HepG2 (cell line): ENCODE results near the gene ESRP2. TPM values are rescaled to one million over a fixed set of nuclear protein-coding genes. Genes with fewer than 3 reads are reported as not detected.
A peak's percentile ranks its signal among the peaks of the same experiment; 100 is the strongest.

Experiments used
- AGO1 ChIP-seq: fragments of 200-400 bp; formaldehyde crosslinking; IDR thresholded peaks from 2 replicates; pipeline ENCODE4 v1.6.1; 2017; ENCODE audit warnings: mild to moderate bottlenecking, low read depth, low read length, moderate library complexity; ENCODE audit not compliant: poor library complexity, severe bottlenecking
- HMG20B ChIP-seq: conservative IDR thresholded peaks from 2 replicates; pipeline ENCODE4 v1.6.1; 2016; ENCODE audit warnings: missing genetic modification reagents, missing compliant biosample characterization
- MXI1 ChIP-seq: IDR thresholded peaks from 3 replicates; pipeline ENCODE4 v1.6.1; 2012; ENCODE audit warnings: low read depth, low read length, inconsistent platforms, borderline replicate concordance
- RARG ChIP-seq: sonication (generic); formaldehyde crosslinking; IDR thresholded peaks from 2 replicates; pipeline ENCODE4 v1.4.0; 2020; ENCODE audit warnings: low read depth, mild to moderate bottlenecking, missing genetic modification reagents
- RORA ChIP-seq: sonication (generic); formaldehyde crosslinking; IDR thresholded peaks from 2 replicates; pipeline ENCODE4 v1.5.0; 2020; ENCODE audit warnings: mild to moderate bottlenecking, missing genetic modification reagents, moderate library complexity
- SCMH1 ChIP-seq: sonication (generic); formaldehyde crosslinking; IDR thresholded peaks from 2 replicates; pipeline ENCODE4 v1.9.0; 2021; ENCODE audit warnings: missing genetic modification reagents, mild to moderate bottlenecking, borderline replicate concordance
- SRY ChIP-seq: sonication (generic); formaldehyde crosslinking; IDR thresholded peaks from 2 replicates; pipeline ENCODE4 v1.8.0; 2022; ENCODE audit warnings: mild to moderate bottlenecking, missing genetic modification reagents
- SUZ12 ChIP-seq: fragments of 150-350 bp; IDR thresholded peaks from 2 replicates; pipeline ENCODE4 v1.6.1; 2014; ENCODE audit warnings: low read depth, low read length
- ZNF607 ChIP-seq: sonication (generic); formaldehyde crosslinking; IDR thresholded peaks from 2 replicates; pipeline ENCODE4 v1.5.1; 2020; ENCODE audit warnings: missing genetic modification reagents, mild to moderate bottlenecking, borderline replicate concordance
- ZSCAN25 ChIP-seq: sonication (generic); formaldehyde crosslinking; IDR thresholded peaks from 2 replicates; pipeline ENCODE4 v1.8.0; 2022; ENCODE audit warnings: mild to moderate bottlenecking, missing genetic modification reagents
- polyA plus RNA-seq, 8 experiments: library from polyadenylated mRNA; depleted of rRNA in 3 of 8; stranded (reverse) in 7 of 8; unstranded in 1 of 8; fragments of >200 nt; fragmentation: Illumina TruSeq in 4 of 8; extraction: Trizol in 4 of 8; gene quantifications; 2 replicates each; pipeline versions ENCODE4 v1.2.1 to v1.2.3, GENCODE V29; 2011 to 2016; ENCODE audit warnings: low read depth in 4 of 8, missing spikeins in 1 of 8, mixed read lengths in 1 of 8; ENCODE audit not compliant: insufficient read depth in 1 of 8
- total RNA-seq, 5 experiments: library from RNA; depleted of rRNA; stranded (reverse); fragments of >200 nt; fragmentation: Illumina TruSeq; extraction: Trizol; gene quantifications; 2 replicates each; pipeline ENCODE4 v1.2.3, GENCODE V29; 2016; ENCODE audit warnings: low read depth in 1 of 5
- TF ChIP-seq, protein P1 (sequence below): sonication (generic); formaldehyde crosslinking; IDR thresholded peaks from 2 replicates; pipeline ENCODE4 v1.4.0; 2020; ENCODE audit warnings: mild to moderate bottlenecking, low read depth, missing genetic modification reagents
- TF ChIP-seq, protein P2 (sequence below): sonication (generic); formaldehyde crosslinking; IDR thresholded peaks from 2 replicates; pipeline ENCODE4 v1.4.0; 2020; ENCODE audit warnings: mild to moderate bottlenecking, missing genetic modification reagents
- TF ChIP-seq, protein P3 (sequence below), 2 experiments: sonication (generic) in 1 of 2; formaldehyde crosslinking in 1 of 2; IDR thresholded peaks; 2 replicates each; pipeline versions ENCODE4 v1.5.1 to v1.6.1; 2011 to 2020; ENCODE audit warnings: borderline replicate concordance in 1 of 2, low read depth in 1 of 2, low read length in 1 of 2, mild to moderate bottlenecking in 1 of 2, missing genetic modification reagents in 1 of 2, moderate library complexity in 1 of 2
- TF ChIP-seq, protein P4 (sequence below): sonication (generic); formaldehyde crosslinking; conservative IDR thresholded peaks from 2 replicates; pipeline ENCODE4 v1.8.0; 2022; ENCODE audit warnings: missing genetic modification reagents
- TF ChIP-seq, protein P5 (sequence below): sonication (generic); formaldehyde crosslinking; IDR thresholded peaks from 2 replicates; pipeline ENCODE4 v1.8.1; 2023; ENCODE audit warnings: mild to moderate bottlenecking, missing genetic modification reagents
- TF ChIP-seq, protein P6 (sequence below): IDR thresholded peaks from 2 replicates; pipeline ENCODE4 v1.6.1; 2016; ENCODE audit warnings: mild to moderate bottlenecking

The ESRP2 gene
- total and polyA plus RNA-seq, 2 of the 13 experiments (the other 11 are each of a cell fraction or from before 2014, with no cell fraction given): 21.1 to 32.4 TPM

DNA sequence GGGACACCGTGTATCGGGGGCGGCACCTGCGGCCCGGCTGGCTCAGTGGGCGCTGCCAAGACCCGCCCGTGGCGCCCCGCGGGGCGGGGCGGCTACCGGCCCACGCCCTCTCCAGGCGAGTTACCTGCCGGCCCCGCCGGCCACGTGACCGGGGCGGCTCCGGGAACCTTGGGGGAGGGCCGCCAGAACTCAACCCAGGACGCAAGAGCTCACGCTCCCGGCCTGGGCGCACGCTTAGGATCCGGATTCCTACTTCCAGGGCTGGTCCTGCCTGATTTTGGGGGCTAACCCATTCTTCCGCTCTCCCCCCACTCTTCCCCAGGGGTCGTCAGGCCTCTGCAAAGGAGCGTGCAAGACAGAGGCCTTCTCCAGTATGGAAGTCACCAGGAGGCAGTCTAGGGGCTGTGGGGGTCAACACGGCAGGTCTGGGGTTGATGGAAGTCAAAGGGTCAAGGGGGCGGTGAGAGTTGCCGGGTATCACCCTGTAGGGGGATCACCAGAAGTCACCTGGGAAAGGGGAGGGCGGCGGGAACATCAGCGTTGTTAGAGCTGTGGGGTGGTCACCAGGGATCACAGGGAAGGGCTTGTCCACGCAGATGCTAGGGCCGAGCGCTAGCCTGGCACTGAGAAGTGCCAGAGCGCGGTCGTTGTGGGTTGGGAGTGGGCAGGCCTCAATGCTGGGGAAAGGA is 354 bp upstream of the ESRP2 start (continued):
- TF ChIP-seq, protein P1, sequence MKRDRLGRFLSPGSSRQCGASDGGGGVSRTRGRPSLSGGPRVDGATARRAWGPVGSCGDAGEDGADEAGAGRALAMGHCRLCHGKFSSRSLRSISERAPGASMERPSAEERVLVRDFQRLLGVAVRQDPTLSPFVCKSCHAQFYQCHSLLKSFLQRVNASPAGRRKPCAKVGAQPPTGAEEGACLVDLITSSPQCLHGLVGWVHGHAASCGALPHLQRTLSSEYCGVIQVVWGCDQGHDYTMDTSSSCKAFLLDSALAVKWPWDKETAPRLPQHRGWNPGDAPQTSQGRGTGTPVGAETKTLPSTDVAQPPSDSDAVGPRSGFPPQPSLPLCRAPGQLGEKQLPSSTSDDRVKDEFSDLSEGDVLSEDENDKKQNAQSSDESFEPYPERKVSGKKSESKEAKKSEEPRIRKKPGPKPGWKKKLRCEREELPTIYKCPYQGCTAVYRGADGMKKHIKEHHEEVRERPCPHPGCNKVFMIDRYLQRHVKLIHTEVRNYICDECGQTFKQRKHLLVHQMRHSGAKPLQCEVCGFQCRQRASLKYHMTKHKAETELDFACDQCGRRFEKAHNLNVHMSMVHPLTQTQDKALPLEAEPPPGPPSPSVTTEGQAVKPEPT: peak; percentile 61; the same call in 1 of the 2 replicates
- TF ChIP-seq, protein P2, sequence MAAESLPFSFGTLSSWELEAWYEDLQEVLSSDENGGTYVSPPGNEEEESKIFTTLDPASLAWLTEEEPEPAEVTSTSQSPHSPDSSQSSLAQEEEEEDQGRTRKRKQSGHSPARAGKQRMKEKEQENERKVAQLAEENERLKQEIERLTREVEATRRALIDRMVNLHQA (CRISPR knock-in tag): no peak
- TF ChIP-seq, protein P3, sequence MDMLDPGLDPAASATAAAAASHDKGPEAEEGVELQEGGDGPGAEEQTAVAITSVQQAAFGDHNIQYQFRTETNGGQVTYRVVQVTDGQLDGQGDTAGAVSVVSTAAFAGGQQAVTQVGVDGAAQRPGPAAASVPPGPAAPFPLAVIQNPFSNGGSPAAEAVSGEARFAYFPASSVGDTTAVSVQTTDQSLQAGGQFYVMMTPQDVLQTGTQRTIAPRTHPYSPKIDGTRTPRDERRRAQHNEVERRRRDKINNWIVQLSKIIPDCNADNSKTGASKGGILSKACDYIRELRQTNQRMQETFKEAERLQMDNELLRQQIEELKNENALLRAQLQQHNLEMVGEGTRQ (IDR thresholded peaks at IDR 0.05; ENCODE audit: low read depth, low read length): peak; percentile 85
- TF ChIP-seq, protein P3 (CRISPR knock-in tag; IDR thresholded peaks at IDR 0.05; ENCODE audit: borderline replicate concordance): peak; percentile 84; the same call in 1 of the 2 replicates
- 0 out of 2 replicates have a peak, but pooled peaks have one; percentile 38 for TF ChIP-seq RORA (CRISPR knock-in tag)
- peak; percentile 57 for TF ChIP-seq ZNF607 (CRISPR knock-in tag)
- TF ChIP-seq ZSCAN25 (CRISPR knock-in tag): no peak
- TF ChIP-seq, protein P4, sequence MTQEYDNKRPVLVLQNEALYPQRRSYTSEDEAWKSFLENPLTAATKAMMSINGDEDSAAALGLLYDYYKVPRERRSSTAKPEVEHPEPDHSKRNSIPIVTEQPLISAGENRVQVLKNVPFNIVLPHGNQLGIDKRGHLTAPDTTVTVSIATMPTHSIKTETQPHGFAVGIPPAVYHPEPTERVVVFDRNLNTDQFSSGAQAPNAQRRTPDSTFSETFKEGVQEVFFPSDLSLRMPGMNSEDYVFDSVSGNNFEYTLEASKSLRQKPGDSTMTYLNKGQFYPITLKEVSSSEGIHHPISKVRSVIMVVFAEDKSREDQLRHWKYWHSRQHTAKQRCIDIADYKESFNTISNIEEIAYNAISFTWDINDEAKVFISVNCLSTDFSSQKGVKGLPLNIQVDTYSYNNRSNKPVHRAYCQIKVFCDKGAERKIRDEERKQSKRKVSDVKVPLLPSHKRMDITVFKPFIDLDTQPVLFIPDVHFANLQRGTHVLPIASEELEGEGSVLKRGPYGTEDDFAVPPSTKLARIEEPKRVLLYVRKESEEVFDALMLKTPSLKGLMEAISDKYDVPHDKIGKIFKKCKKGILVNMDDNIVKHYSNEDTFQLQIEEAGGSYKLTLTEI (CRISPR knock-in tag): no peak
- peak; percentile 86; the same call in 1 of the 3 replicates for TF ChIP-seq MXI1
- no peak for TF ChIP-seq SUZ12
- peak; percentile 95; the same call in 1 of the 2 replicates for TF ChIP-seq RARG (CRISPR knock-in tag)
- TF ChIP-seq, protein P5, sequence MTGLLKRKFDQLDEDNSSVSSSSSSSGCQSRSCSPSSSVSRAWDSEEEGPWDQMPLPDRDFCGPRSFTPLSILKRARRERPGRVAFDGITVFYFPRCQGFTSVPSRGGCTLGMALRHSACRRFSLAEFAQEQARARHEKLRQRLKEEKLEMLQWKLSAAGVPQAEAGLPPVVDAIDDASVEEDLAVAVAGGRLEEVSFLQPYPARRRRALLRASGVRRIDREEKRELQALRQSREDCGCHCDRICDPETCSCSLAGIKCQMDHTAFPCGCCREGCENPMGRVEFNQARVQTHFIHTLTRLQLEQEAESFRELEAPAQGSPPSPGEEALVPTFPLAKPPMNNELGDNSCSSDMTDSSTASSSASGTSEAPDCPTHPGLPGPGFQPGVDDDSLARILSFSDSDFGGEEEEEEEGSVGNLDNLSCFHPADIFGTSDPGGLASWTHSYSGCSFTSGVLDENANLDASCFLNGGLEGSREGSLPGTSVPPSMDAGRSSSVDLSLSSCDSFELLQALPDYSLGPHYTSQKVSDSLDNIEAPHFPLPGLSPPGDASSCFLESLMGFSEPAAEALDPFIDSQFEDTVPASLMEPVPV (CRISPR knock-in tag): no peak
- TF ChIP-seq HMG20B (CRISPR knock-in tag): 0 out of 2 replicates have a peak, but pooled peaks have one; percentile 18
- no peak for TF ChIP-seq SCMH1 (CRISPR knock-in tag)
- no peak for TF ChIP-seq AGO1
- TF ChIP-seq SRY (CRISPR knock-in tag): no peak; the same call in 1 of the 2 replicates
- TF ChIP-seq, protein P6, sequence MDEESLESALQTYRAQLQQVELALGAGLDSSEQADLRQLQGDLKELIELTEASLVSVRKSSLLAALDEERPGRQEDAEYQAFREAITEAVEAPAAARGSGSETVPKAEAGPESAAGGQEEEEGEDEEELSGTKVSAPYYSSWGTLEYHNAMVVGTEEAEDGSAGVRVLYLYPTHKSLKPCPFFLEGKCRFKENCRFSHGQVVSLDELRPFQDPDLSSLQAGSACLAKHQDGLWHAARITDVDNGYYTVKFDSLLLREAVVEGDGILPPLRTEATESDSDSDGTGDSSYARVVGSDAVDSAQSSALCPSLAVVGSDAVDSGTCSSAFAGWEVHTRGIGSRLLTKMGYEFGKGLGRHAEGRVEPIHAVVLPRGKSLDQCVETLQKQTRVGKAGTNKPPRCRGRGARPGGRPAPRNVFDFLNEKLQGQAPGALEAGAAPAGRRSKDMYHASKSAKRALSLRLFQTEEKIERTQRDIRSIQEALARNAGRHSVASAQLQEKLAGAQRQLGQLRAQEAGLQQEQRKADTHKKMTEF: no peak; the same call in 1 of the 2 replicates
